ENCODE data around the gene UNK.
A peak's percentile ranks its signal among the peaks of the same experiment; 100 is the strongest.

UNK gene

GRCh38 chr17:75785016-75785890 lies 647 bp downstream of the UNK start:
- peak; percentile 78 for ATAC-seq
- TF ChIP-seq ARNTL (CRISPR knock-in tag; IDR thresholded peaks at IDR 0.05; ENCODE audit: borderline replicate concordance, low read depth) (no peak), RARB (CRISPR knock-in tag; IDR thresholded peaks at IDR 0.05) (peak; percentile 75), ZC3H10 (CRISPR knock-in tag; IDR thresholded peaks at IDR 0.05) (no peak; the same call in 1 of the 2 replicates), PATZ1 (CRISPR knock-in tag; IDR thresholded peaks at IDR 0.05; ENCODE audit: borderline replicate concordance) (peak; percentile 9), ZNF565 (CRISPR knock-in tag; conservative IDR thresholded peaks at IDR 0.05; ENCODE audit: low read depth) (peak; percentile 84), GLIS3 (CRISPR knock-in tag; IDR thresholded peaks at IDR 0.05) (peak; percentile 76), PPARA (CRISPR knock-in tag; IDR thresholded peaks at IDR 0.05; ENCODE audit: borderline replicate concordance) (no peak), ISL1 (CRISPR knock-in tag; IDR thresholded peaks at IDR 0.05) (no peak; the same call in 1 of the 2 replicates), BACH2 (CRISPR knock-in tag; IDR thresholded peaks at IDR 0.05; ENCODE audit: borderline replicate concordance) (no peak), ZFP30 (CRISPR knock-in tag; IDR thresholded peaks at IDR 0.05) (no peak; the same call in 1 of the 2 replicates), TOX (CRISPR knock-in tag; IDR thresholded peaks at IDR 0.05; ENCODE audit: borderline replicate concordance) (no peak), ZNF8 (CRISPR knock-in tag; IDR thresholded peaks at IDR 0.05) (0 out of 2 replicates have a peak, but pooled peaks have one; percentile 44), TCF4 (CRISPR knock-in tag; IDR thresholded peaks at IDR 0.05; ENCODE audit: borderline replicate concordance) (no peak), CSDC2 (CRISPR knock-in tag; IDR thresholded peaks at IDR 0.05) (peak; percentile 97), ZFP3 (CRISPR knock-in tag; IDR thresholded peaks at IDR 0.05) (peak; percentile 83), SNAI2 (CRISPR knock-in tag; IDR thresholded peaks at IDR 0.05) (peak; percentile 86), POU6F1 (CRISPR knock-in tag; IDR thresholded peaks at IDR 0.05; ENCODE audit: borderline replicate concordance, low read depth) (no peak), TSHZ2 (CRISPR knock-in tag; IDR thresholded peaks at IDR 0.05) (peak; percentile 81; the same call in 1 of the 2 replicates), OSR1 (CRISPR knock-in tag; IDR thresholded peaks at IDR 0.05) (peak; percentile 76; the same call in 1 of the 2 replicates), CSRNP3 (CRISPR knock-in tag; IDR thresholded peaks at IDR 0.05) (peak; percentile 88), CREB5 (CRISPR knock-in tag; IDR thresholded peaks at IDR 0.05; ENCODE audit: low read depth) (peak; percentile 38; the same call in 1 of the 2 replicates), ESRRG (CRISPR knock-in tag; IDR thresholded peaks at IDR 0.05) (peak; percentile 83), ZNF70 (CRISPR knock-in tag; IDR thresholded peaks at IDR 0.05) (peak; percentile 44; the same call in 1 of the 2 replicates)

GRCh38 chr17:75791254-75791653 lies 6.6 kb downstream of the UNK start:
- no peak for ATAC-seq
- no peak for TF ChIP-seq ZC3H10 (CRISPR knock-in tag; IDR thresholded peaks at IDR 0.05)
- no peak for TF ChIP-seq TSHZ2 (CRISPR knock-in tag; IDR thresholded peaks at IDR 0.05)
- no peak for TF ChIP-seq CSDC2 (CRISPR knock-in tag; IDR thresholded peaks at IDR 0.05)
- TF ChIP-seq SNAI2 (CRISPR knock-in tag; IDR thresholded peaks at IDR 0.05): no peak
- TF ChIP-seq ZFP30 (CRISPR knock-in tag; IDR thresholded peaks at IDR 0.05): no peak

Measured in SK-N-SH treated with all-trans-retinoic acid at 6 μM for 48 hours (cell line).